Daoy (cell line): ENCODE results near the gene EVC2. TPM values are rescaled to one million over a fixed set of nuclear protein-coding genes. Genes with fewer than 3 reads are reported as not detected.

Experiments
- DNase-seq: peaks from one replicate; pipeline ENCODE4 v3.0.0-alpha.2; 2015; ENCODE audit warnings: low read depth
- total RNA-seq: library from RNA; depleted of rRNA; stranded (reverse); fragments of >200 nt; shearing (Covaris generic); gene quantifications from 2 replicates; pipeline ENCODE4 v1.2.3, GENCODE V29; 2014

The EVC2 gene
- total RNA-seq, 1 experiment from 2014 or later, result 6.5 TPM

DNA sequence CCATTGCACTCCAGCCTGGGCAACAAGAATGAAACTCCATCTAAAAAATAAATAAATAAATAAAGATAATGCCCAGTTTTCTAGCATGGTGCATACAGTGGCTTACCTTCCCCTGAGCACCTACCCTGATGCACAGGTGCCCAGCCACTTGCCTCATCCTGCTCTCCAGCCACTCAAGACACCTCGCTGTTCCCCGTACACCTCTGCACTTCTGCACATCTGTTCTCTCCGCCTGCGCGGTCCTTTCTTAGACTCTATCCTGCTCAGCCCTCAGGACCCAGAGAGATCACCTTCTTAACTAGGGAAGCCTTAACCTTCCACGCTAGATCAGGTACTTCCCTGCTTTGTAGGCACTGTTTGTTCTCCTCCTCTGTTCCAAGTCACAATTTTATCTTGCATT, 5.5 kb upstream of the EVC2 start:
- no peak for DNase-seq

DNA sequence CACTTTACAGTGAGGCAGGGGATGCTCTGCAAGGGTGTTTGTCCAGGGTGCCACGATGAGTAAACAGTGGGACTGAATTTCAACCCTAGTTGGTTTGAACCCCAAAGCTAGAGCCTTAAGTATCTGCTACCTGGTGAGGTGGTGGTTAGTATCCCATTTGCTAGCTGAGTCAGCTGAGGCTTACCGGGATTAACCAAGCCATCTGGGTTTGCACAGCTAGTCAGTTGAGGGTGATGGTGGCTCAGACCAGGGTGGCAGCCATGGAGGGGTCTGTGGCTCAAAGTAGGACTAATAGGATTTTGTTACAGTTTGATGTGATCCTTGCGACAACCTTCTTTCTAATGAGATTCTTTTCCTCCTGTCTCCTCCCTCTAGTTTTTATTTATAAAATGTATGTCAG, 4.6 kb upstream of the EVC2 start:
- peak; percentile 35 for DNase-seq

DNA sequence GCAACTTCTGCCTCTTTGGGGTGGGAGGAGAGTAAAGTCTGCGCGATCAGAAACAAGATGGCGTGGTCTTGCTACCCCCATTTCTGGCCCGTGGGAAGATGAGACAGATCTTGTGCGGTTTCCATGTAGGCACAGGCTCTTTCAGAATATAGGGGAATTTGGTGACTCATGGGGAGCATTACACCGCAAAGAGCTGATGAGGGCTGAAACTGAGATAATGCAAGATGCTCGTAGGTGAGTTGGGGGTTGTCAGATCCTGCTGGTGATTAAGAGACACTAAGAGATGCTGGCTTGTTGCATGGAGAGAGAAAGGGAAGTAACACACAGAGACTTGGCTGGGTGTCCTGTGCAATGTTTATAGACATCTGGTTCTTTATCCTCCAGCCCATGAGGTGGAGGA, 4.2 kb upstream of the EVC2 start:
- DNase-seq, result peak; percentile 92

DNA sequence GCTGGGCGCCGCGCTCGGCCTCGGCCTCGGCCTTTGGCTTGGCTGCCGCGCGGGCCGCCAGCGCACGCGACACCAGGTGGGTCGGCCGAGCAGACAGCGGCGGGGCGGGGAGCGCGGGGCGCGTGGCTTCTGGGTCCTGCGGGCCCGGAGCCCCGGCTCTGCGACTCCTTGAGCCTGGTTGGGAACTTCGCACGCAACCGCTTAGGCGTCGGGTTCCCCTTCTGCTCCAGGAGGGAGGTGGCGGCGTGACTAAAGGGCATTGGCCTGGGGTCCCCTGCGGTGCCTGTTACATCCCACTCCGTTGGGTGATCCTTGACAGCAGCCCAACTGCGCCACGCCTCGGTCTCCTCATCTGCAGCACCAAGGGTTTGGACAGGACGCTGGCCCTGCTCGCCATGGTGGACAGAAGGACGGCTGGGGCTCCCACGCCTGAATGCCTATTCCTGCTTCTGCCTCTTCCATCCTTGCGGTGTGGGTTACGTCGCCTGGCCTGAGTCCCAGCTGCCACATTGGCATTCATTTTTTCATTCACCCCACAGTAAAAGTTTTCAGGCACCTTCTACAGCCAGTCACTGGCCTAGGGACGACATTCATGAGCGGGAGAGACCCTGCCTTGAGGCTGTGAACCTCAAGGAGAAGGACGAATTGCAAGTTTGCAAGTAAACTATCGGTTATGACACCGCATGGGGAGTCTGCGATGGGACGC, 3.3 kb upstream of the EVC2 start:
- peak; percentile 77 for DNase-seq

DNA sequence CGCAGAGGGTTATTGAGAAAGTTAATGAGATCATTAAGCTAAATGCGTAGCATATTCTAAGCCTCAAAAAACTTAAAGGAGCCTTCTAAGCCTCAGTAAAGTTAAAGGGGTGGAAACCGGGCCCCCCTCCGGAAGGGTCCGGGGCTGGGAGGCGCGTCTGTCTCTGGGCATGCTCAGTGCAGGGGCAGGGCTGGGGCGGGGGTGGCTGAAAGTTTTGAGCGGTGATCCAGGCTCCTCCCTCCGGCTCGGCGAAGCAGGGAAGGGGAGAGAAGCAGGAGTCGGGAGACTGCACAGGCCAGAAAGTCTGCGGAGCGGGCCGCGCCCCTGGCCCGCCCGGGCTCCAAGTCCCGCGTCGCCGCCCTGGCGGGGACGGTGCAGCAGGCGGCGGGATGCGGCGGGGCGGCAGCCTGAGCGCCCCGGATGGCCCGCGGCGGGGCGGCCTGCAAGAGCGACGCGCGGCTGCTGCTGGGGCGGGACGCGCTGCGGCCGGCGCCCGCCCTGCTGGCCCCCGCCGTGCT, 2.7 kb upstream of the EVC2 start, which contains the start of gene EVC:
TSS of gene EVC (plus strand) at position 241 of the 518 bp plus-strand sequence. CDS start at position 421, 180 bp downstream.
- DNase-seq, result peak; percentile 85

DNA sequence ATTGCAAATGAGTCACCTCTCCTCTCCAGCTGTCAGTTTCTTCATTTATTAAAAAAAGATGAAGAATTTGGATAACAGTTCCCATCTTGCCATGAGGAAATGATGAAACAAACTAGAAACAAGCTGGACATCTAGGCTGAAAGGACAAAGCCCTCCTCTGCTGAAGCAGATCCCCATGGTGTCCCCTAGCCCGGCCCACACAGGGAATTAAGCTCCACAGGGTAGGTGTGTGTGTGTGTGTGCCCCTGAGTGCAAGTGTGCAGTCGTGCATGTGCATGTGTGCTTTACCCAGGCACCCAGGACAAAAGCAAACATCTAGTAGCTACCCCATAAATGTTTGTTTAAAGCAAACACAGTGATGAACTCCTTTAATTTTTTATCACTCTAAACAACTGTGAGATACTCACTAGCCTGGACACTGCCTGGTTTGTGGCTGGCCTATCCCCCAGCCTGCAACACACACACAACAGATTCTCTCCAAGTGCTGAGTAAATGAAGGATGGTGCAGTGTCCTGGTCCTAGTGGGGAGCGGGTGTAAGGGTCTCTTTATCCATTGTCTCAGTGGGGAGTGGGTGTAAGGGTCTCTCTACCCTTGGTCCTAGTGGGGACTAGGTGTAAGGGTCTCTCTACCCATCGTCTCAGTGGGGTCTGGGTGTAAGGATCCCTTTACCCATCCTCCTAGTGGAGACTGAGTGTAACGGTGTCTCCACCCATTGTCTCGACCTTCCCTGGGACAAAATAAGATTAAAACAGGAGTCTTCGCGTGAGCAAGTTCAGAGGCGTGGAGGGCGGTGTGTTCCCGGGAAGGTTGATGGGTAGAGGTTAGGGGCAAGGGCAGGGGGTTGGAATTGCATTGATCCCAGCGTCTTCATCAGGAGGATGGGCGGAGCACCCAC, 2.0 kb upstream of the EVC2 start:
- DNase-seq, result peak; percentile 23

DNA sequence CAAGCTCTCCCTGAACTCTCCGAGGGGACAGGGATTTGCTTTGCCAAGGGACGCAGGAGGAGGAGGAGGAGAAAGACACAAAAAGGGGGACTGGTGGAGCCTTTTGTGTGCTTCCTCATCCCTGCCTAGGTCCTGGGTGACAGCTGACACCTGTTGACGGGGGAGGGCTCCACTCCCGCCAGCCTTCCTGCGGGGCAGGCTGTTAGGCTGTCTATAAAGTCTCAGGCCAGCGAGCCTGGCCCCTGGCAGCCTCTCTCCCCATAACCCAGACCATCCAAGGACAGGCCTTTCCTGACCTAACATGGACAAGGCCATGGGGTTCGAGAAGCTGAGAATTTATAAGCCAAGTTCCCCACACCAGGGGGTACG, 832 bp upstream of the EVC2 start:
- no peak for DNase-seq

DNA sequence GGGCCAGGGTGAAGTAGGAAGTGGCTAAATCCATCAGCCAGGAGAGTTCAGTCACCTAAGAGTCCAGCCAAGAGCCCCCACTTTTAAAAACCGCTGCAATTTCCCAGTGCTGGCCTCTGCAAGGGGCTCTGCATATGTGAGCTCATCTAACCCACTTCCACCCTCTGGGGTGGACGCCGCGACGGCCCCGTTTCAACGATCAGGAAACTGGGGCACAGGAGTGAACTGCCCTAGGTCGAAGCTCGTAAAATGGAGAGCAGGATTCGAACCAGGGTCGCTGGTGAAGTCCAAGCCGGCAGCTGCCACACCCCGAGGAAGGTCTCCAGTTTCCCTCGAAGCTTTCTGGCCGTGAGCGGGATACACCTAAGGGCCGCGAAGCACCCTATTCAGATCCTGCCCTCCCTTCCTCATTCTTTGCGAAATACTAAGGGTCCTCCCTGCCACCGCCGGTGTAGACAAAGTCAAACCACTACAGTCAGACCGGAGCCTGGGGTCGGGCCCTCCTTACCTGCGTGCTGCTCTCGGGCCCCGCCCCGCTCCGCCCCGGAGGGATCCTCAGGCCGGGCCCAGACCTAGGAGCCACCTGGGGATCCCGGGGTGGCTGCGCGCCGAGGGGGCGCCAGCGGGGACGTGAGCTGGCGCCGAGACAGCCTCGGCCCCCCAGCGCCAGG, 446 bp downstream of the EVC2 start:
- peak; percentile 26 for DNase-seq

DNA sequence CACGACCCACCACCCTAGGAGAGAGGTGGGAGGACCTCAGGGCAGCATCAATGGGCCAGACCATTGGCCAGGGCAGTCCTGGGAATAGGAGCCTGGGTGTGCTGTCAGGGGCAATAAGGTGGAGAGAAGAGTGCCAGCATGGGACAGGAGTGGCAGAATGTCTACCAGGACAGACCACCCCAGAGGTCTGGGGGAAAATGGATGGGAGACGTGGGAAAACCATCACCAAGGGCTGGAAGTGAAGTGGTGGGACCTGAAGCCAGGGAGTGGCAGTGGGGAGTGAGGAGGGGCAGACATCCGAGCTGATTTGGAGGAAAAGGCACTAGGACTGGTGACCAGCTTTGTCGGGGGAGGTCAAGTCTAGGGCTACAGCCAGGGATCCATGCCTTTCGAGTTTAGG, 993 bp downstream of the EVC2 start:
- DNase-seq, result no peak

DNA sequence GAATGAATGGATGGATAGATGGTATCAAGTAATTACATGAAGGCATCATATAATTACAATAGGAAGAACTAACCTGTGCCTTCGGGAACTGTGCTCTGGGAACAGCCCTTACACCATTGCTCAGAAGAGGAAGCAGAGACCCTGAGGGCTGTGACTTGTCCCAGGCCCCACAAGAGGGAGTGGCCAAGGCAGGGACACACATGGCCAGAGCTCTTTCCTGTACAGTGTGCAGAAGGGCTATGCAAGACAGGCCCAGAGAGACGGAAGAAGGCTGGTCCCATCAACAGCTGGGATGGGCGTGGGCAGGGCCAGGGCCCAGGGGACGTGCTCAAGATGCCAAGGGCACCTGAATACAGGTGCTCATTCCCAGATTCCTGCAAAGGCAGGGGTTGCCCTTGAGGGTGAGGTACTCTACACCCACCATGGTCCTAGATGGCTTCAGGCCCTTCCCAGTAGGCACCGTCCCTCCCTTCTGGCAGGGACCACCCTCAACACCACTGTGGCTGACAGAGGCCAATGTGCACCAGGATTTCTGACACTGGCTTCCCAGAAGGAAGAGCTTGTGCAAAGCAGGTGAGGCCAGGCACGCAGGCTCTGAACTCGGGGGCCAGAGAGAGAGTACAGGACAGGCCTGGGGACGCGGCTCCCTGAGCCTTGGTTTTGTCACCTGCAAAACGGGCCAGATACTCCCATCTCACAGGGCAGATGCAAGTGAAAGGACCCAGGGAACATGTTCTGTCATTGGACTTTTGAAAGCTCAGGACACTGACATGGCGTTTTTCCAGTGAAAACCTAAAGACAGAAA, 1.7 kb downstream of the EVC2 start:
- peak; percentile 12 for DNase-seq

DNA sequence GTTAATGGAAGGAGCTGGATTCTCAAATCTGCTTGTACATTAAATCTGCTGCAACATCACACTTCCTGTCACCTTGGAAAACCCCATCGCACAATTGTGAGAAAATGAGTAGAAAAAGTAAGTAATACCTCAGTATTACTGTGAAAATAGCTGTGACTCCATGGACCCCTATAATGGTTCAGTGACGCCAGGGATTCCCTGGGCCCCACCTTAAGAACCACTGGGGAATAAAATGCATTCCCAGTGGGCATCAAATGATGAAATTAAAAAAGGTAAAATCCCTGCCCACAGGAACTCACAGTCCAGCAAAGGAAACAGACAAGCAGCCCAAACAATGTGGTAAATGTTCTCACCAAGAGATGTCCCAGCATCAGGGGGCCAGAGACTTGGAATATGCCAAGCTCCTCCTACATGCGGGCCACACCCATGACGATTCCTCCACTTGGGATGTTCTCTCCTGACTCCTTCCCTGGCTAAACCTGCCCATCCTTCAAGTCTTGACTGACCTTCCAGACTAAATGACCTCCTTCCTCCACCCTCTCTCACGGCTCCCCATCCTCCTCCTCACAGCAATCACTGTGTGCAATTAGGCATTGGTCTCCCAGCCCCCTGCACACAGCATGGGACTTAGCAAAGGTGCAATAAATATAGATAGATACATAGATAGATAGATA, 2.6 kb downstream of the EVC2 start:
- no peak for DNase-seq

DNA sequence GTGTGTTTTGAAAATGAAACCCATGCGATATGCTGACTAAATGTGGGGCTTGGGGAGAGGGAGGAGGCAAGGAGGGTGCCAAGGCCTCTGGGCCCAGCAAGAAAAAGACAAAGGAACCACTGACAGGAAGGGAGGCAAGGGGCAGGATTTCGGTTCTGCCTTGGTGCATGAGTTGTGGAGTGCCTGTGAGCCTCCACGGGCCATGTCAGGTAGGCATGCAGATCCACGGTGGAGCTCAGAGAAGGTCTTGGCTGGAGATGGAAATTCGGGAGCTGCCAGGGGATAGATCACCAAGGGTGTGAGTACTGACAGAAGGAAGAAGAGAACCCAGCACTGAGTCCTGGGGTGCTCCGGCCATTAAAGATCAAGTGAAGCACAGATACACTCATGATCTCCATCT, 4.1 kb downstream of the EVC2 start:
- no peak for DNase-seq

DNA sequence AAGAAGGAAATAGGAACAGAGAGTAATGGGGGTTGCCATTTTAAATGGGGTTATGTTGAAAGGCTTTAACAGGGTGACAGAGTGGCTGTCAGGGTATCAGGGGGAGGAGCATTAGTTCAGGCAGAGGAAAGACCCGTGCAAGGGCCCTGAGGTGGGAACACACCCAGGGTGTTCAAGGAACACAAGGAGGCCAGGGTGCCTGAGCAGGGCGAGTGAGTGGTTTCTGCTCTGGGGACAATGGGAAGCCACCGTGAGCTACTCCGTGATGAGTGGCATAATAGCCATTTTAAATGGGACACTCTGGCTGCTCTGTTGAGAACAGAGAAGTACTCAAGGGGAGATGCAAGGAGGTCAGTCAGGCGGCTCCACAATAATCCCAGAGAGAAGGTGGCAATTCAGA, 4.5 kb downstream of the EVC2 start:
- no peak for DNase-seq

DNA sequence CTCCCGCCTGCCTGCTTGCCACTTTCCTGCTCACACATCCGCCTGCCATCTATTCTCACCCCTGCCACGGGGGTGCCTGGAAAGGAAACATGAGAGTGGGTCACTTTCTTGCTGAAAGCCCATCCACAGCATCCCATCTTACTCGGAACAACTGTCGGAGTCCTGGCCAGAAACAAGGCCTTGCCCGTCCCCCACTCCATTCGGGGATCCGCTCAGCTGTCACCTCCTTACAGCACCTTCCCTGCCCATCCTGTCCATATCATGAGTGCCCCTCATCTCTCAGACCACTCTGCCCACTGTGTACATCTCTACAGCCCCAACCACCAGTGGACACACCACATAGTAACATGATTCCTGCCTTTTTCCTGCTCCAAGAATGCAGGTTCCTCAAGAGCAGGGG, 6.4 kb downstream of the EVC2 start:
- no peak for DNase-seq

DNA sequence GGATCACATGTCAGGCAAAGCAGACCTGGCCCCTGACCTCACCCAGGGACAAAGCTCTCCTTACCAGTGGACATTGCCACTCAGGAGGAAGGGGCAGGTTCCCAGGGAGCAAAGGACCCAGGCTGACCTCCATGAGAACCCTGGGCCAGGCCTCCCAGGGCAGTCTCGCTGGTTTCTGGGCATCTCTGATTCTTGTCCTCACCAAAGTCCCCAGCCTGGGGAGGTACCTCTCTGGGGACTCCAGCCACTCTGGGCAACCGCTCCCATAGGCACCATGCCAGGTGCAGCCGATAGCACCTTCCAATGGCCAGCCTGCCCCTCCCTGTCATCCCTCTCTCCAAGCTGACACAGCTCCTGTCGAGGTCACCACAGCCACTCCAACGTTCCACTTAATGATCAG, 7.9 kb downstream of the EVC2 start:
- no peak for DNase-seq

DNA sequence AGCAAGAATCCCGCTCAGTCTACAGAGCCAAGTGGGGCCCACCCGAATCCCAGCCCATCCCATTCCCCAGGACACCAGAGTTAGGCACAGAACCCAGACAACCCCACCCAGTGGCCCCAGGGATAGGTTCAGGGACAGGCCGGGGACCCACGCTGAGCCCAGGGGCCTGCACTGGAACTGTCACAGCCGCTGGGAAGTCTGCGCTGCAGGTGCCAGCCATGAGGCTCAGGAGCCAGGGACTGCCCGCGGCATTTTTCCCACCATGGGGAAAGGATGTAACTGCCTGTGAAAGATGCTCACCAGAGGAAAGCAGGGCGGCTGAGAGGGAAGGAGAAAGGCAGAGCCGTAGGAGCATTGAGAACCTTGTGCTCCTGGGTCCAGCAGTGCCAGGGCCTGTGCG, 12.0 kb downstream of the EVC2 start:
- no peak for DNase-seq

DNA sequence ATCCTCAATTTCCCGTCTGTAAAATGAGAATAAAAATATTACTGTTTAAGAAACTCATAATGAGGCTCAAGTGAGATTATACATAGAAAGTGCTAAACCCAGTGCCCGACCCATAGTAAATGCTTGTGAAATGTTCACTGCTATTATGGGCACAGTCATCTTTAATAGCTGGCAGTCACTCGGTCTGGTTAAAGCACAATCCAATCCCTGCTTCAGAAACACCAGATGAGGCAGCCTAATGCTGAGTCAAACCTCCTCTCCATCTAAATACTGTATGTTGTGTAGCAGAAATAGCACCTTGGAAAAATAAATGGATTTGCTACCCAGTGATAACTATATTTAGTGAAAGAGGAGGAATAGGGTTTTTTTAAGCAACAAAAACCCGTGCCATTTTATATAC, 14.5 kb downstream of the EVC2 start:
- no peak for DNase-seq

DNA sequence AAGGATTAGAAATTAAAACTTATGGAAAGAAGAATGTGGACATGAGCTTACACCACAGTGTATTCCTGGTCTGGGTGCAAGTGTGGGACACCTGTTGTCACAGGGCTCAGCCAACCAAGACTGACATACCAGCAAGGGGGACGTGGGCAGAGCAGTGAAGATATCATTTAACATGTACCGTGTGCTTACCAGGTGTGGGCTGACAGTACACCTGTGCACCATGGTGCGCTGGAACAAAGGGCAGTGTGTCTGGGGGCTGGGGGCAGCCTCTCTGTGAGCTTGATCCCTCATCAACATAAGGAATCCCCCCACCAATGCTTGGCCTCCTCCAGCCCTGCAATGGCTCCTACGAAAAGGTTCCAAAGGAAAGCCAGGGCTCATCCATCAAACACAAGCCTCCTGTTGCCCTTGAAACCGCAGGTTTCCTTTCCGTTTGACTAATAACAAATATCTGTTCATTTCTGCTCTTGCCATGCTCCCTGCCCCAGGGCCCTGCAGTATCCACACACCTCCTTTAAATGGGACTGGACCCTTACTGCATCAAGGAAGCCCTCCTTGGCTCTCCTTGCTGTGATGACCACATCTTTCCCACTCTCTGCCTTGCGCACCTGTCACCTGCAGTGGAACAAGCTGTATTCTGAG, 16.7 kb downstream of the EVC2 start:
- DNase-seq, result no peak

DNA sequence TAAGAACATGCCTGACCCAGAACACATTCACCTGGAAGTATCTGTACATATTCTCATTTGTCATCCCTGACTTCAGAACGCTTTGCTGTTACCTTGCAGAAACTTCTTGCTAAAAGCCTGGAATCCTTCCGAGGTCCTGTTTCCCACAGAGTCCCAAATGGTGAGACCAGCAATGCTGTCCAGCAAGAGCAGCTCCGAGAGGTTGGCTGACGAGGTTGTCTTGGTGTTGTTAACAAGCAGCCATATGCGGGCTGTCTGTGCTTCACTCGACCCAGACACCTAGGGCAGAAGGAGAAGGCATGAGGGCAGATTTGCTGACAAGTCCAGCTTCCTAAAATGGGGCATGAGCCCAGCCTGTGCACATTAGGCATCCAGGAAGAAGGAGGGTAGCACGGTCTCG, 19.3 kb downstream of the EVC2 start:
- no peak for DNase-seq

DNA sequence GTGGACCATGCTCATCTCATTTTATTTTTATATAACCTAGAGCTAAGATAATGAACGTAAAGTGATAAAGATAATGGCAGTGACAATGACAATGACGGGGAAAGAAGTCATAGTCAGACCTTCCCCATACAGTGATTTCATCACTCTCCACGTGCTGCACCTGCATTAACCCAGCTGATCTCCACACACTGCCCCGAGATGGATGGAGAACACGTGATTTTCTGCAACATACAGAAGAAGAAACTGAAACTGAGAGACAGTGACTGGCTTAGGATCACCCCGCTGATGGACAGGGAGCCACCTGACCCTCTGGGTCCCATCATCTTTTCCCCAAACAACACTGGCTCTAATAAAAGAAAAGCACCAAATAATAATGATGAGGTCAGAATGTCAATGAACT, 22.0 kb downstream of the EVC2 start:
- DNase-seq, result no peak

DNA sequence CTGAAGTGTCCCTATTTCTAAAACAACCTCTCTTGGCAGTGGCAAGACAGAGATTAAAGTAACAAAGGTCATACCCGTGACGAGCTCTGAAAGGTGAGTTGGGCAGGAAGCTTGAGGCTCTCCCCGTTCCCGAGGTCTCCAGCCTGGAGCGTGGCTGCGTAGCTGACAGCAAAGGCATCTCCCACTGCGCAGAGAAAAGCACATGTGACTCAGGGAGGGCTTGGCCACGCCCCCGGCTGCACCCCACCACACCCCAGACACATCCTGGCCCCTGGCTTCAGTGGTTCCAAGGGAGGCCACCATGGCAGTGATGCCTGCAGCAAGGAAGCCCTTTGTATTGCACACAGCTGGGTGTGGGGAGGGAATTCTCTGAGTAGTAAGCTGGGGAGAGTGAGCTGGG, 23.1 kb downstream of the EVC2 start:
- no peak for DNase-seq
